ENCODE measurements around the gene PTRHD1.

DNA sequence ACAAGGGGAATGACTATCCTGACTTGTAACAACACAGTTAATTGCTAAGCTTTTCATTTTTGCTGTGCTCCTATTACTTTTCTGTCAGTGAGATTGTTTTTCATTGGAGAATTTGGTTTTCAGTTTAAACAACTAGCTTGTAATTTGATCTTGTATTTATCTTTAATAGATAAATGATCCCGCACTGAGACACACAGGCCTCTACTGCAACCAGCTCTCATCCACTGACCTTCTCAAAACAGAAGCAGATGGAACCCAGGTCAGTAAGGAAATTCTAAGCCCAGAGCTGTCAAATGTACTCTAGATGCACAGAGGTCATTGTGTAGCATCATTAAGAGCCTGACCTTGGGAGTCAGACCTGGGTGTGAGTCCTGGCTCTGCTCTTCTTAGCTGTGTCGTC, 30.7 kb downstream of the PTRHD1 start:
- TF ChIP-seq CTCF (IDR thresholded peaks at IDR 0.05) (no peak), EP300 (IDR thresholded peaks at IDR 0.05) (no peak)

Data from esophagus muscularis mucosa (tissue), 3 donors.